Cerebellar nuclear complex (tissue), 1 donor: ENCODE data around the gene MESP2.

Source experiments
- DNase-seq, 2 experiments: peaks; one replicate each; lab custom pipeline; 2025; lab: John Stamatoyannopoulos, UW

MESP2 gene

GRCh38 chr15:89755701-89756100 is 20.4 kb upstream of the MESP2 start:
- no peak for DNase-seq

GRCh38 chr15:89756897-89757296 is 19.2 kb upstream of the MESP2 start:
- no peak for DNase-seq

GRCh38 chr15:89758283-89758682 is 17.8 kb upstream of the MESP2 start:
- no peak for DNase-seq

GRCh38 chr15:89758981-89759380 is 17.2 kb upstream of the MESP2 start:
- no peak for DNase-seq

- no peak for DNase-seq
Measured at GRCh38 chr15:89759835-89760234, 16.3 kb upstream of the MESP2 start.

GRCh38 chr15:89760303-89761008 is 15.7 kb upstream of the MESP2 start:
- DNase-seq, result no peak

GRCh38 chr15:89761009-89761831 is 14.9 kb upstream of the MESP2 start:
- DNase-seq, result no peak

GRCh38 chr15:89761929-89762328 is 14.2 kb upstream of the MESP2 start:
- DNase-seq, result no peak

- DNase-seq, result no peak
Measured at GRCh38 chr15:89765694-89766093, 10.4 kb upstream of the MESP2 start.

- DNase-seq, result no peak
Measured at GRCh38 chr15:89766357-89767311, 9.5 kb upstream of the MESP2 start.

- DNase-seq, result no peak
Measured at GRCh38 chr15:89767411-89767915, 8.7 kb upstream of the MESP2 start.

- no peak for DNase-seq
Measured at GRCh38 chr15:89768071-89768500, 8.0 kb upstream of the MESP2 start.

- DNase-seq, result no peak
Measured at GRCh38 chr15:89769366-89769765, 6.8 kb upstream of the MESP2 start.

- DNase-seq, result no peak
Measured at GRCh38 chr15:89770041-89770440, 6.1 kb upstream of the MESP2 start.

GRCh38 chr15:89772932-89773583 is 3.1 kb upstream of the MESP2 start:
- DNase-seq, result no peak

- no peak for DNase-seq
Measured at GRCh38 chr15:89774492-89774891, 1.6 kb upstream of the MESP2 start.

- DNase-seq, result no peak
Measured at GRCh38 chr15:89775815-89776214, 317 bp upstream of the MESP2 start.

- no peak for DNase-seq
Measured at GRCh38 chr15:89777073-89777751, 1.1 kb downstream of the MESP2 start.

GRCh38 chr15:89777782-89778380 is 1.7 kb downstream of the MESP2 start:
- DNase-seq, result no peak

GRCh38 chr15:89778861-89779260 is 2.7 kb downstream of the MESP2 start:
- no peak for DNase-seq
